Activated CD4-positive, alpha-beta T cell treated with anti-CD3 and anti-CD28 coated beads, Interleukin-2, amount 50 U/mL, for 48 hours (primary cell): ENCODE data around the gene CYB5R4.

ENCODE experiments used
- DNase-seq, 2 experiments: peaks; one replicate each; pipeline ENCODE4 v3.0.0-alpha.2; 2020

CYB5R4 gene

GRCh38 chr6:83985715-83986114, 126.2 kb downstream of the CYB5R4 start:
- DNase-seq: no peak

GRCh38 chr6:83998021-83998584, 138.6 kb downstream of the CYB5R4 start:
- no peak for DNase-seq

GRCh38 chr6:84001119-84001518, 141.6 kb downstream of the CYB5R4 start:
- DNase-seq: no peak

GRCh38 chr6:84002226-84002625, 142.7 kb downstream of the CYB5R4 start:
- no peak for DNase-seq

DNA sequence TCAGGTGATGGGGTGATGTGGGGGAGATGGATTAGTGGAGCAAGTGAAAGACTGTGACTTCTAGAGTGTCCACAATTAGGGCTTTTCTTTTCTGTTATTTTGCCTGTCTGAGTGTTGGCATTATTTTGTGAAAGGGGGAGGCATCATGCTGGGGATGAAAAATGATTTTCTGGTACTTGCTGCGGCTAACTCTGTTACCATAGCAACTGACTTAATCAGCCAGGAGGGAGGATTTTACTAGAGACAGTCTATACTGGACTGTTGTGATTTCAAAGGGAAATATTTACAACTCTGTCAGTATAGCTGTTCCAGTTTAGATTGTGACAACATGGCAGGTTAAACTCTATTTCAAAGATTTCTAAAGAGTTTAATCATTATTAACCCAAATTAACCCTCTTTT, 143.6 kb downstream of the CYB5R4 start:
- no peak for DNase-seq

- no peak for DNase-seq
Measured at GRCh38 chr6:84003654-84004053, 144.2 kb downstream of the CYB5R4 start.

GRCh38 chr6:84007871-84008270, 148.4 kb downstream of the CYB5R4 start:
- DNase-seq: no peak

DNA sequence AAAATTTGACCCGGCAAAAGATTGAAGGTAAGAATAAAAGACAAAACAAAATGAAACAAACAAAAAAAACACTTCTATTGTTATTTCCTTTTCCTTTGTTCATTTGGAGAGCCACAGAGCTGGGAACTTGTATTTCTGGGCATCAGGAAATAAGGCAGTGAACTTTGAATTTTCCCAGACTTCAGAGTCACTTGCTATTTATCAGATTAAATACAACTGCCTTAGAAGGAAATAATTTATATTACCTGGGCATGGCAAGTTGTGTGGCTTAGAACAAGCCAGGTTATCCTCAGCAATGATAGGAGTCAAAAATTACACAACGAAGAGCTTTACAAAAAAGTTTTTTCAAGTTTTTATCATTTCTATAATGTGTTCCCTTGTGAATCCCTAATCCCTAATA, 153.9 kb downstream of the CYB5R4 start:
- DNase-seq: no peak

DNA sequence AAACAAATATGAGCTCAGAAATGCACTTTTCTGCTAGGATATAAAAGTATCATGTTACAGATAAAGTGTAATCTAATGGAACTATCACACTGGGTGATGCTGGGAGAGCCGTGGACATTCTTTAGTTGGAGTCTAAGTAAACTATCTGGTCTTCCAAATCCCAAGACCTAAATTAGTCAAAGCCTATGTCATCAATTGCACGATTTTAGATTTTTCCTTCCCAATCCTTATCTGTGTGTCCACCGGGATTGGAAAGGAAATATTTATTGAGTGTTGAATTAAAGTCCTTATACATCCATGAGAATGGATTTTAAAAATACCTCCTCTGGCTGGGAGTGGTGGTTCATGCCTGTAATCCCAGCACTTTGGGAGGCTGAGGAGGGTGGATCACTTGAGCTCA, 154.4 kb downstream of the CYB5R4 start:
- no peak for DNase-seq

DNA sequence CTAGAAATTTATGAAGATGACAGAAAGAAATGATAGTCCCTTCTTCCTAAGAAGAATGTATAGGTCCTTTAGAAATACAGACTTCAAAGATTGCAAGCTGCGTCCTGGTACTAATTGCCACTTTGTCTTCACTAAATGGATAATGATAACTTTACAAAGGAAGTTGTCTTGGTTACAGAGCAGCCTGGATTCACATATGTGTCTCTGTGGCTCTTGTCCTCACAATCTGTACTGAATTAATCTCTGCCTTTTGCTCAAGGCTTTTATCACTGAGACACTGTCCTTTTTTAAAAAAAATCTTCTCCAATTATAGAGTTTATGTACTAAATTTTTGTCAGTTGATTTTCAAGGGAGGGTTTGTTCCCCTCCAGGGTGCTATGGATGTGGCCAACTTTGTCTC, 156.5 kb downstream of the CYB5R4 start:
- DNase-seq: no peak
